HG03565 (cell line): Measurements from ENCODE around the gene NUMA1.

Experiments used
- ATAC-seq: cut with Tn5 transposase; IDR thresholded peaks from one replicate; pipeline ENCODE4 v1.9.1; 2021; ENCODE audit warnings: mild to moderate bottlenecking, moderate library complexity; ENCODE audit not compliant: unreplicated experiment

Gene NUMA1

GRCh38 chr11:72066855-72067254 is 13.5 kb downstream of the NUMA1 start:
- no peak for ATAC-seq

DNA sequence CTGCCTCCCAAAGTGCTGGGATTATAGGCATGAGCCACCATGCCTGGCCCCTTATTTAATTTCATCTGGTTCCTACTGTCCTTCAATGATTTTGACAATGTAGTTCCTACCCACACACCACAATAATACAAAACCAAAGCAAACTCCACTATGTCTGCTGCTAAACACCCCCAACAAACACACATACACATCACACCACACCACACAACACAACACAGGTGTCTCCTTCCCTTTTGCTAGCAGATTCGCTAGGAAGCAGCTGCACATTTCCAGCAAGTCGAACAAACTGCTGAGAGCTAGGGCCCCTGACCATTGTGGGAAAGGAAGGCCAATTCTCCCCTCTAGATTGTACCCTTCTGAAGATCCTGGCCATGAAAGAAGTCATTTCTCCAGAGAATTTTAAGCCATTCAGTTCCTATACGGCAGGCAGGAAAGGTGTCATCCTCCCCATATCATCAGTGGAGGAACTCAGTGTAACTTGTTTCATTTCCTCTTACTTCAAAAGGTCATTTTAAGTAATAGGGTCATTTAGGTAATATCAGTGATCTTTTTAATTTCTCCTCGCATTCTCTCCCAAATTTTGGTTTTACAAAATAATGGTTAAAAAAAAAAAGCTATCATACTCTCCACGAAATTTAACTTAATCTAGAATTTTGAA is 18.5 kb downstream of the NUMA1 start:
- no peak for ATAC-seq

GRCh38 chr11:72058416-72059034 is 21.8 kb downstream of the NUMA1 start:
- ATAC-seq, result no peak

GRCh38 chr11:72048766-72049460 is 31.4 kb downstream of the NUMA1 start:
- no peak for ATAC-seq

- no peak for ATAC-seq
Observed at GRCh38 chr11:72045849-72046248, 34.5 kb downstream of the NUMA1 start.

DNA sequence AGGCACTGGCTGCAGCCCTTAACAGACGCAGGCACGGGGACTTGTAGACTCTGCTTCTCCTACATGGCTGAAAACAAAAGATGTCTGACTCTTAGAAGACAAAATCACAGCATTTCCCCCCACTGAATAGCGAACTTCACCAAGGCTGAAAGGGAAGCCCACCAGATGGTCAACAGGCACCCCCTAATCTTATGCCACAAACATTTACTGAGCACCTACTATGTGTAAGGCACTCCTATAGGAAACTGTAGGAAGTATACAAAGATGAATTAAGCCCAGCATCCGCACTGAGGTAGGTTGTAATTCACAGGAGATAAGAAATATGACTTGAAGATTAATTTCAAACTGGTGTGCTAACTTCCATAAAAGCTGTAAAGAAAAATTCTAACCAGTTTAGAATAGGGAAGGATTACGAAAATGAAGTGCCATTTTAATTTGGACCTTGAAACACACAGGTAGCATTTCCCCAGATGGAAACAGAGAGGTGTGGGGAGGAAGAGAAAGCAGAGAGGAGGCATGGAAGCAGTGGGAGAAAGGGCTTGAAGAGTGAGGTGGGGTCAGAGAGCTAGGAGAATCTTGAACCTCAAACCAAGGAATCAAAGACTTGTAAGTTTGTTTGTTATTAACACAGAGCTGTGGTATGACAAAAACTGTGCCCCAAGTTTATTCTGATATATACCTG is 38.1 kb downstream of the NUMA1 start:
- ATAC-seq, result no peak

DNA sequence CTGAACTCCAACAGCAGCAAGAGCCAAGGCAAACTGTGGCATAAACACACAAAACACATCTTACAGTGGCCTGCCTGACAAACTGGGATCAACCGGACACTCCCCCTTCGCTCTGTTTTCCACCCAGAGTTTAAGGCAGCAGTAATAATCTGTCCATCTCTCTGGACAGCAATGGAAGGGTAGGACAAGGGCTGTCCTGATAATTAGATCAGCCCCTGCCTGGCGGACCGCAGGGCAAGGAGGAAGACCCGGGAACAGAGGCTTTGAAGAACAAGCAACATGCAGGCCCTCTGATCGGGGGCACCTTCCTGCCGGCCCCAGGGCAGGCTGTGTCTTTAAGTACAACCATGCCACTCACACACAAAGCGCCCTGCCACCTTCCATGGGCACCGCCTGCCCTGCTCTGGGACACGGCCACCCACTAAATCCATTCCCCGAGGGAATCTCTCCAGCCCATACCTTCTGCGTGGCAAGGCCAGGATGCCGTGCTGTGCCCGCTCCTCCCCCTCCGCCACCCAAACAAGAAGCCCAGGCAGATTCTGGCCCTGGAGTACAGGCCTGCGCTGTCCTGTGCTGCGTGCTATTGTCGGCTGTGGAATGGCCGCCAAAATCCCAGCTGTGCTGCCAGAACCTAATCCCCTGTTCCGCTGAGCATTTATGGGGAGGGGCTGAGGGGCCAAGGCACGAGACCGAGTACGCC is 38.8 kb downstream of the NUMA1 start:
- ATAC-seq, result no peak

- no peak for ATAC-seq
Observed at GRCh38 chr11:72040491-72041363, 39.6 kb downstream of the NUMA1 start.

- ATAC-seq, result no peak
Observed at GRCh38 chr11:72039856-72040401, 40.4 kb downstream of the NUMA1 start.

- ATAC-seq, result no peak
Observed at GRCh38 chr11:72039031-72039855, 41.1 kb downstream of the NUMA1 start.

- ATAC-seq, result no peak
Observed at GRCh38 chr11:72038491-72038890, 41.9 kb downstream of the NUMA1 start.

DNA sequence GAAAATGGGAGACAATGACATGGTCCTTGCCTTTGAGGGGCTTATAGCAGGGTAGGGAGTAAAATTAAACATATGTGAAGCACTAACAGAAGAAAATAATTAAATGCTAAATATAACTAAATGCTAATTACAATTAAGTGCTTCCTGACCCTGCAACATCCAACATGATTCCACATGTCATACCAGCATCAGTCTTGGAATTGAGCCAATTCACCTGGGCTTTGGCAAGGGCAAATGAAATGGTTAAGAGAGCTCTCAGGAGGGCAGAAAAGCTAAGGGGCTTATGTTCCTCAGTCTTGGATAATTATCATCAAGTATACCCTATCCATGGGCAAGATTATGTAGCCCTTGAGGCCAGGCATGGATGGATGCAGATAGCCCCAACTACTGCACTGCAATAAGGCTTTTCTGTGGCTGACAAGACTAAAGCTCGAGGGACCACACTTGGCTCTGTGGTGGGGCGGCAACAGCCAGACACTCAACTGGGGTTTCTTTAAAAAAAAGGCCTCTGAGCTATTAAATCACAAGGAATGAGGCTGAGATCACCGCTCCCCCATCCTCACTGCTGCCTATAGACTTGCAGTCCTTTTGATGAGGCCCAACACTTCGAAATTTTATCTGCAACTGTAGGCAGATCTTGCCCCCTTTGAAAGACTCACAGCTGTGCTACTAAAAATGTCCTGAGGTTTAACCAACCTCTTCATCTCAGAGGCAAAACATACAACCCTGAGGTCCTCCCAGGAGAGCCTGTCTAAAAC is 42.6 kb downstream of the NUMA1 start:
- no peak for ATAC-seq

- ATAC-seq, result no peak
Observed at GRCh38 chr11:72036687-72037086, 43.7 kb downstream of the NUMA1 start.

DNA sequence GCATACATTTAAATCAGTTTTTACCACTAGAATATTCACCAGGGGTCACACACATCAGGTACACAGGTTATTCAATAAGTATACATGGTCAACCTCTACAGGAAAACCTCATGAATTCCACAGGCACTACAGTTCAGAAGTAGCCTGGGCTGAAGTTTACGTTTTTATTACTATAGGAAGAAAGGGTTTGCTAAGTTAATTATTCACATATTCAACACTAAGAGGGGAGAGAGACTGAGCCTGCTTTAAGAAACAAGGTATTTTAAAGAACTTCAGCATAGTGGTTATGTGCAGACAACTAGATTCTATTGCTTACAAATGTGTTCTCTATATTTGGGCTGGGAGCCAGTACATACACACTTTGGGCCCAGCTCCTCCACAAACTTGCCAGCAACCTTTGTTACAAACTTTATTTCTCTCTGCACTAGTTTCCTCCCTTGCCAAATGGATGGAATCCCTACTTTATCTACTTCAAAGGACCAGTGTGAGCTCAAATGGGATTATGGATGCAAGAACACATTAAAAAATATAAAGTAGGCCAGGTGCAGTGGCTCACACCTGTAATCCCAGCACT is 49.8 kb downstream of the NUMA1 start:
- ATAC-seq, result no peak

DNA sequence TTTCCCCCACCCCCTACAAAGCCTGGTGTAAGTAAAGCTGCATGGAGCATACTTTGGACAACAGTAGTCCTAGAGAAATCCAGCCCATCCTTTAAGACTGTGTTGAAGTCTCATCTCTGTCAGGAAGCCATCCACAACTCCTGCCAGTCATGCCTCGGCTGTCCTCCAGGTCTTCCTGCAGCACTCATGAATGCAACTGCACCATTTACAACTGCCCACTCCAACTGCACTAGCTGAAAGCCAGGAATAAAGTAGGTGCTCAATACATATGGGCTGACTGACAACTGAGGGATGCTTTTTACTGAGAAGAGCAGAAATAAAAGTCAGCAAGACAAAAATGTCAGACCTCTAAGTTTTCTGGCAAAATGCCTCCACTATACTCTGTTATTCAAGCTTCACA is 54.3 kb downstream of the NUMA1 start:
- no peak for ATAC-seq

DNA sequence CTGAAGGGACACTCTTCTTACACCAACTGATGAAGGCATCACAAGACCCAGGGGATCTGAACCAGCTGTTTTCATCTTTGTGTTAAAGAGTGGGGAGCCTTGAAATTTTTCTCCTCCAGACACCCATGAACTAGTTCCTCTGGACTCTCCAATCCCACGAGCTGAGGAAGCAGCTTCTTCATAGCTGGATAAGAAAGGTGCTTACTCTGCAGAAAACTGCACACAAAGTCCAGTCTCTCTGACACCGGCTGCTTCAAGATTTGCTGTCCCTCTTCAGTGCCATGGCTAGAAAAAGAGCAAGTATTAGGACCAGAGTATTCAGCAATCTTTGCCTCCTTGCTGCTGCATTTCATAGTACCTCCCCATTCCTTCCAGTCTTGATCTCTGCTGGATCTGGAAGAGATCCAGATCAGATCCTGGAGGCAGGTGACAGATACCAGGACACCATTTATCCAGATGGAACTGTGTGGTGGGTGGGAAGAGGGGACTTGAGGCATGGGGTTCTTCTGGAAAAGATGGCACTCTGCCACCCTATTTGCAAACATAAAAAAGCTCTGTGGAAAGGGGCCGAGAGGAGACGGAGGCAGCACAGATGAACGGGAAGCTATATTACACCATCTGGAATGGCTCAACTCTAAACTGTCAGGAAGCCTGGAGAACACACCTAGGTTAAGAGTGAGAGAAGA is 56.1 kb downstream of the NUMA1 start:
- ATAC-seq, result no peak

DNA sequence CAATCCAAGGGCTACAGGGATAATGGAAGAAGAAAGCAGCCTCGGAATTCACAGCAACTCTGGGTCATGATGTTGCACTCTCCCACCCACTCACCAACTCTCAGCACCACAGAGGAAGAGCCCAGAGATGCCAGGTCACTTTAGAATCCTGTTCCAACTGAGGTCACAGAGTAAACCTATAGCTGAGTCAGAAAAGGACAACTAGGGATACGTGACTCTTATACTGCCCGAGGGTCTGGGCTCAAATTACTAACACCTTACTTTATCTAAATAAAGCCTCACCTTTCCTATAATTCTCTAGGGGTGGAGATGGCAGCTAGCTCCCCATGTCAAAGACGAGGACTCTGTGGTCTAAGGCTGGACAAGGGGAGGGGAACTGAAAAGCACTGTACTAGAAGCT is 57.0 kb downstream of the NUMA1 start:
- no peak for ATAC-seq
